Gastroesophageal sphincter (tissue), 3 donors: Measurements from ENCODE around the gene CBR1.

Experiments
- EP300 ChIP-seq: sonication (generic); formaldehyde crosslinking; IDR thresholded peaks from one replicate; pipeline ENCODE4 v1.6.1; 2017; ENCODE audit warnings: antibody characterized with exemption, mild to moderate bottlenecking
- POLR2A ChIP-seq, 2 donors: fragments of 450-650 bp; IDR thresholded peaks; one replicate each; pipeline ENCODE4 v1.6.1; 2017; ENCODE audit warnings: antibody characterized with exemption in 2 of 2, mild to moderate bottlenecking in 2 of 2, moderate library complexity in 1 of 2
- TF ChIP-seq, protein P1 (sequence below), 4 experiments: fragments of 200-600 bp in 2 of 4; fragments of 450-650 bp in 2 of 4; sonication (generic) in 1 of 4; IDR thresholded peaks; one replicate each; pipeline ENCODE4 v1.5.1; 2017 to 2019; ENCODE audit warnings: antibody characterized with exemption in 4 of 4, mild to moderate bottlenecking in 2 of 4, moderate library complexity in 2 of 4

- TF ChIP-seq EP300: no peak
- no peak for TF ChIP-seq POLR2A (IDR thresholded peaks at IDR 0.05)
- TF ChIP-seq, protein P1, sequence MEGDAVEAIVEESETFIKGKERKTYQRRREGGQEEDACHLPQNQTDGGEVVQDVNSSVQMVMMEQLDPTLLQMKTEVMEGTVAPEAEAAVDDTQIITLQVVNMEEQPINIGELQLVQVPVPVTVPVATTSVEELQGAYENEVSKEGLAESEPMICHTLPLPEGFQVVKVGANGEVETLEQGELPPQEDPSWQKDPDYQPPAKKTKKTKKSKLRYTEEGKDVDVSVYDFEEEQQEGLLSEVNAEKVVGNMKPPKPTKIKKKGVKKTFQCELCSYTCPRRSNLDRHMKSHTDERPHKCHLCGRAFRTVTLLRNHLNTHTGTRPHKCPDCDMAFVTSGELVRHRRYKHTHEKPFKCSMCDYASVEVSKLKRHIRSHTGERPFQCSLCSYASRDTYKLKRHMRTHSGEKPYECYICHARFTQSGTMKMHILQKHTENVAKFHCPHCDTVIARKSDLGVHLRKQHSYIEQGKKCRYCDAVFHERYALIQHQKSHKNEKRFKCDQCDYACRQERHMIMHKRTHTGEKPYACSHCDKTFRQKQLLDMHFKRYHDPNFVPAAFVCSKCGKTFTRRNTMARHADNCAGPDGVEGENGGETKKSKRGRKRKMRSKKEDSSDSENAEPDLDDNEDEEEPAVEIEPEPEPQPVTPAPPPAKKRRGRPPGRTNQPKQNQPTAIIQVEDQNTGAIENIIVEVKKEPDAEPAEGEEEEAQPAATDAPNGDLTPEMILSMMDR (IDR thresholded peaks at IDR 0.05): no peak
Observed at GRCh38 chr21:36061445-36061844, 8.4 kb upstream of the CBR1 start.
